ENCODE data around the gene AUNIP. TPM values are rescaled to one million over a fixed set of nuclear protein-coding genes. Genes with fewer than 3 reads are reported as not detected.
A peak's percentile ranks its signal among the peaks of the same experiment; 100 is the strongest.

AUNIP gene
- total and polyA plus RNA-seq, 12 donors = 0.04 to 0.25 (median 0.21) TPM; not detected in 9

- no peak for TF ChIP-seq CTCF (IDR thresholded peaks at IDR 0.05)
- Histone ChIP-seq H3K4me1 (peaks cover 14 to 64% (median 48%) of the 10 kb centered on the region in 9 donors), H3K4me3 (no peak overlapping the region), H3K27me3 (no peaks in the 10 kb centered on the region), H3K9me3 (no peaks in the 10 kb centered on the region), H3K27ac (peak overlapping the region in 1 of 10 donors; percentile 41), H3K36me3 (peaks cover 0 to 94% (median 44%) of the 10 kb centered on the region in 9 donors)
- DNase-seq (no peak), ATAC-seq (no peak)
- WGBS, 2 donors = 91 to 92% methylated on average over 7 of the region's 7 CpGs
- intact Hi-C loops (cut with DNase I) = loop anchor here in 6 of 10 donors (5.0 to 10.0 kb wide), 7 partner anchors 203 to 575 kb away; partner anchors contain the start of genes SYF2 (in 2 of the 6) and RSRP1 (in 1 of the 6)
These were observed 49.3 kb downstream of the AUNIP start for GRCh38 chr1:25809929-25810328.

- H3K27ac ChIP-seq = peak overlapping the region in 1 of 10 donors; percentile 41
- H3K27me3 ChIP-seq = no peaks in the 10 kb centered on the region
- no peak for TF ChIP-seq CTCF (IDR thresholded peaks at IDR 0.05)
- peaks cover 0 to 90% (median 39%) of the 10 kb centered on the region in 9 donors for H3K36me3 ChIP-seq
- H3K9me3 ChIP-seq = no peaks in the 10 kb centered on the region
- peaks cover 14 to 69% (median 54%) of the 10 kb centered on the region in 9 donors for H3K4me1 ChIP-seq
- DNase-seq (no peak), ATAC-seq (no peak)
- H3K4me3 ChIP-seq = no peak overlapping the region
- WGBS, 2 donors = 82 to 86% methylated on average over 18 of the region's 18 CpGs
- intact Hi-C loops (cut with DNase I) = loop anchor here in 1 of 10 donors (10.0 kb wide), 1 partner anchor 285 kb away; no protein-coding TSS in a partner anchor
These were observed 49.9 kb downstream of the AUNIP start for GRCh38 chr1:25809283-25809926.

GRCh38 chr1:25808481-25809244 lies 50.6 kb downstream of the AUNIP start:
- TF ChIP-seq CTCF (IDR thresholded peaks at IDR 0.05) = no peak
- intact Hi-C loops (cut with DNase I) = loop anchor here in 1 of 10 donors (10.0 kb wide), 1 partner anchor 284 kb away; no protein-coding TSS in a partner anchor
- Histone ChIP-seq H3K4me1 (peaks cover 20 to 76% (median 61%) of the 10 kb centered on the region in 9 donors), H3K27me3 (no peaks in the 10 kb centered on the region), H3K9me3 (no peaks in the 10 kb centered on the region), H3K36me3 (peaks cover 0 to 89% (median 31%) of the 10 kb centered on the region in 9 donors), H3K27ac (peak overlapping the region in 6 of 10 donors; percentile 11 to 69 (median 48)), H3K4me3 (no peak overlapping the region)
- 91 to 93% methylated on average over 34 of the region's 34 CpGs for WGBS, 2 donors
- DNase-seq = no peak
- ATAC-seq = no peak
